Transverse colon (tissue), 4 donors: ENCODE results near the gene HS1BP3. TPM values are rescaled to one million over a fixed set of nuclear protein-coding genes. Genes with fewer than 3 reads are reported as not detected.
A peak's percentile ranks its signal among the peaks of the same experiment; 100 is the strongest.

Experiments used
- DNase-seq: peaks from one replicate; pipeline ENCODE4 v3.0.0-alpha.2; 2019
- H3K27ac ChIP-seq, 4 donors: fragments of 200-600 bp; sonication (generic); 2 replicates each; pipeline ENCODE4 v1.5.1; 2016 to 2018; ENCODE audit warnings: inconsistent platforms in 4 of 4
- H3K27me3 ChIP-seq: fragments of 200-600 bp; sonication (generic); 2 replicates; pipeline ENCODE4 v1.5.1; 2017; ENCODE audit warnings: inconsistent platforms
- H3K36me3 ChIP-seq, 4 donors: fragments of 200-600 bp; sonication (generic); 2 replicates each; pipeline ENCODE4 v1.5.1; 2017 to 2019; ENCODE audit warnings: inconsistent platforms in 4 of 4
- H3K4me1 ChIP-seq, 4 donors: fragments of 200-600 bp; sonication (generic); 2 replicates each; pipeline ENCODE4 v1.5.1; 2017 to 2020; ENCODE audit warnings: inconsistent platforms in 4 of 4
- H3K4me3 ChIP-seq, 4 donors: fragments of 200-600 bp; sonication (generic); 1 replicate in 1 of 4; 2 replicates in 3 of 4; pipeline versions ENCODE4 v1.5.1 to v1.6.1; 2017 to 2019; ENCODE audit warnings: inconsistent platforms in 4 of 4
- H3K9me3 ChIP-seq, 2 donors: fragments of 200-600 bp; sonication (generic); 2 replicates each; pipeline ENCODE4 v1.5.1; 2017 to 2019; ENCODE audit warnings: inconsistent platforms in 2 of 2
- EP300 ChIP-seq: sonication (generic); formaldehyde crosslinking; IDR thresholded peaks from one replicate; pipeline ENCODE4 v1.6.1; 2017; ENCODE audit warnings: antibody characterized with exemption, low read depth
- POLR2A ChIP-seq: fragments of 450-650 bp; IDR thresholded peaks from one replicate; pipeline ENCODE4 v1.6.1; 2016; ENCODE audit warnings: antibody characterized with exemption, mild to moderate bottlenecking, moderate library complexity
- POLR2AphosphoS5 ChIP-seq, 3 donors: sonication (generic); formaldehyde crosslinking; IDR thresholded peaks; one replicate each; pipeline ENCODE4 v1.6.1; 2016; ENCODE audit warnings: antibody characterized with exemption in 3 of 3
- WGBS, 2 donors: methylation state at CpG; one replicate each; pipeline ENCODE4 v1.1.5; 2018; ENCODE audit warnings: low coverage in 1 of 2; 5-methylcytosine and 5-hydroxymethylcytosine counted together
- in situ Hi-C, 4 donors: fragments of 200-750 bp; cut with MboI; loops; one replicate each; pipeline versions ENCODE4 v1.15.0 to v1.15.1; 2017; ENCODE audit warnings: low sequenced_read_pairs in 3 of 4, low pct_ligation_motif_present in 1 of 4, low pct_unique_long_range_greater_than_20kb in 1 of 4
- intact Hi-C: fragments of 100-400 bp; cut with DNase I; formaldehyde crosslinking; loops from one replicate; pipeline ENCODE4 v1.15.1; 2023; ENCODE audit warnings: low total_unique reads
- total RNA-seq, 4 donors: library from RNA; depleted of rRNA; stranded (reverse); fragments of >200 nt; gene quantifications; one replicate each; pipeline ENCODE4 v1.1.0, GENCODE V29; 2016
- TF ChIP-seq, protein P1 (sequence below), 5 experiments: fragments of 200-600 bp in 3 of 5; fragments of 450-650 bp in 2 of 5; sonication (generic) in 3 of 5; IDR thresholded peaks; 1 replicate in 2 of 5; 2 replicates in 3 of 5; pipeline ENCODE4 v1.5.1; 2016 to 2017; ENCODE audit warnings: antibody characterized with exemption in 5 of 5, inconsistent platforms in 3 of 5, mild to moderate bottlenecking in 2 of 5, moderate library complexity in 1 of 5

Gene HS1BP3
- total RNA-seq, 4 donors from 2014 or later: 29.5 to 44.2 (median 33.1) TPM

DNA sequence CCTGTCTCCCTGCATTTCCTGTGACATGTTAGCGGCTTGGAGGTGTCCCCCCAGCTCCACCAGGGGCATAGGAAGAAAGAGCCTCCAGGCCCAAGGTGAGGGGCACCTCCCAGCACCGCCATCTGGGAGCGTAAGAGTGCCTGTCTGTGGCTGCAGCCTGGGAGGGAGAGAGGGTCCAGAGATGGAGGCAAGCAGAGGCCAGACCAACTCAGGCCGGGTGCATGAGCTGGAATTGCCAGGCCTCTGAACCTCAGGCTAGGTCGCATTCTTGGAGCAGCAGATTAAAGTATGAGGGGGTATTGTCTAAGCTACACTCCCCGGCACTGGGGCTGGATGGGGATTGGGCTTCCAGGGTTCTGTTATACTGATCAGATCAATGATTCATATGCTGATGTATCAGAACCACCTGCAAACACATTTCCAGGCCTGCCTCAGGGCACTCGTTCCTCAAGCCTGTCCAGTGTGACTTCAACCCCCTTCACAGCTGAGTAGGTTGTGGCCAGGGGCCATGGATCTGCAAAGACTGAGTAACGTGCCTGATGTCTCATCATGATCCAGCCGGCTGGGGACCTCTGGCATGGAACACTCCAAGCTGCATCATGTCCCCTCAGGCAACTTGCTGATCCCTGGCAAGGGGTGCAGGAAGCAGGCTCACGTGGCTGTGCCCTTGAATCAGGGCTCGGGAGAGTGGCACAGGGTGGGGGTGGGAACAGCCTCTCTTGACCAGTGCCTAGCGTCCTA, 73.2 kb downstream of the HS1BP3 start:
- Histone ChIP-seq H3K9me3 (no peaks in the 10 kb centered on the region), H3K36me3 (no peaks in the 10 kb centered on the region), H3K27me3 (no peaks in the 10 kb centered on the region), H3K4me1 (peaks cover 23 to 38% (median 27%) of the 10 kb centered on the region in 4 donors), H3K4me3 (no peak overlapping the region), H3K27ac (peak overlapping the region in 1 of 4 donors; percentile 75)
- DNase-seq: no peak
- in situ Hi-C loops: no loop called here
- 87% methylated on average over 11 of the region's 12 CpGs; no CpG with 5 or more reads in 1 of the 2 donors for WGBS, 2 donors
- TF ChIP-seq POLR2A (no peak), EP300 (no peak), POLR2AphosphoS5 (IDR thresholded peaks at IDR 0.05) (no peak)
- TF ChIP-seq, protein P1, sequence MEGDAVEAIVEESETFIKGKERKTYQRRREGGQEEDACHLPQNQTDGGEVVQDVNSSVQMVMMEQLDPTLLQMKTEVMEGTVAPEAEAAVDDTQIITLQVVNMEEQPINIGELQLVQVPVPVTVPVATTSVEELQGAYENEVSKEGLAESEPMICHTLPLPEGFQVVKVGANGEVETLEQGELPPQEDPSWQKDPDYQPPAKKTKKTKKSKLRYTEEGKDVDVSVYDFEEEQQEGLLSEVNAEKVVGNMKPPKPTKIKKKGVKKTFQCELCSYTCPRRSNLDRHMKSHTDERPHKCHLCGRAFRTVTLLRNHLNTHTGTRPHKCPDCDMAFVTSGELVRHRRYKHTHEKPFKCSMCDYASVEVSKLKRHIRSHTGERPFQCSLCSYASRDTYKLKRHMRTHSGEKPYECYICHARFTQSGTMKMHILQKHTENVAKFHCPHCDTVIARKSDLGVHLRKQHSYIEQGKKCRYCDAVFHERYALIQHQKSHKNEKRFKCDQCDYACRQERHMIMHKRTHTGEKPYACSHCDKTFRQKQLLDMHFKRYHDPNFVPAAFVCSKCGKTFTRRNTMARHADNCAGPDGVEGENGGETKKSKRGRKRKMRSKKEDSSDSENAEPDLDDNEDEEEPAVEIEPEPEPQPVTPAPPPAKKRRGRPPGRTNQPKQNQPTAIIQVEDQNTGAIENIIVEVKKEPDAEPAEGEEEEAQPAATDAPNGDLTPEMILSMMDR (IDR thresholded peaks at IDR 0.05): no peak
- intact Hi-C loops: no loop called here

DNA sequence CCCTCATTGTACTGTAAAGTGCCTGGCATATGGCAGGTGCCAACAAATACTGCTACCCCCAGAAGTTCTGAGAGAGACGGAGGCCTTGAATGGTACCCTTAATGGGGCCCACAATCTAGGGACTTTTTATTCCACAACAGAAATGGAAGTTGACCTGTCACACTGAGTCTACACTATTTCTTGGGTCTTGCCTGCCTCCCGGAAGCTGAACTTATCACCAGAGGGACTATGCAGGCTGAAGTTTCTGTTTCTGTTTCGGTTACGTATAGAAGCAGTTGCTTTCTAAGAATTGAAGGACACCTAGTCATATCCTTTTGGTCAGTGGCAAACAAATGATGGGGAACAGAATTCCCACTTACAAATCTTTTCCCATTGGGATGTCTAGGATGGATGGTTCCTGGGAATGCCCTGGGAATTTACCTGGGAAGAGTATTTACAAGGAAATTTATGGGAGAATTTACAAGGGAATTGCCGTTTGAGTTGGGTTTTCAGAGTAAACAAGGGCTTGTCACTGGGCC, 74.2 kb downstream of the HS1BP3 start:
- in situ Hi-C loops (no loop called here), intact Hi-C loops (no loop called here)
- no peak for TF ChIP-seq EP300
- no peak for TF ChIP-seq POLR2AphosphoS5 (IDR thresholded peaks at IDR 0.05)
- no peak for TF ChIP-seq POLR2A
- TF ChIP-seq, protein P1 (IDR thresholded peaks at IDR 0.05): no peak
- Histone ChIP-seq H3K4me3 (no peak overlapping the region), H3K36me3 (no peaks in the 10 kb centered on the region), H3K9me3 (no peaks in the 10 kb centered on the region), H3K27ac (peak overlapping the region; percentile 9 to 50 (median 38)), H3K4me1 (peaks cover 23 to 38% (median 27%) of the 10 kb centered on the region in 4 donors), H3K27me3 (no peaks in the 10 kb centered on the region)
- DNase-seq: no peak
- WGBS, 2 donors: 39% methylated on average over 5 of the region's 5 CpGs; no CpG with 5 or more reads in 1 of the 2 donors

DNA sequence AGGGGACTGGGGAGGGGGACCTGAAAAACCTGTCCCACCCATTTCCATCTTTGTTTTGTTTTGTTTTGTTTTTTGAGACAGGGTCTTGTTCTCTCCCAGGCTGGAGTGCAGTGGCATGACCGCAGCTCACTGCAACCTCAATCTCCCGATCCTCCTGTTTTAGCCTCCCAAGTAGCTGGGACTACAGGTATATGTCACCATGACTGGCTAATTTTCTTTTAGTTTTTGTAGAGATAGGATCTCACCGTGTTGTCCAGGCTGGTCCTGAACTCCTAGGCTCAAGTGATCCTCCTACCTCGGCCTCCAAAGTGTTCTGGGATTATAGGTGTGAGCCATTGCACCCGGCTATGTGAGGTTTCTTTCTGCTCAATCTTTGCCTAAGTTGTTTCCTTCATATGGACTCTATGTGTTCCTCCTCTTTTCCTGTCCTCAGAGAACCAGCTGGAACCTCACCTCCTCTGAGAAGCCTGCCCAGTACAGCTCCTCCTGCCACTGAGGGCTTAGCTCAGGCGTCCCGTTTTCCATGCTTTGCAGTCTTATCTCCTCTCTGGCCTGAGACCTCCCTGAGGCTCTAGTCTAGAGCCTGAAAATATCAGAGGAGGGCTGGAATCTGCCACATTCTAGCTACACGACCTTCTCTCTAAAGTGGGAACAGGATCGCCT, 74.8 kb downstream of the HS1BP3 start:
- 89 to 92% methylated on average over 3 to 9 of the region's 9 CpGs for WGBS, 2 donors
- H3K27ac ChIP-seq: peak overlapping the region; percentile 9 to 50 (median 38)
- no peak overlapping the region for H3K4me3 ChIP-seq
- intact Hi-C loops: no loop called here
- in situ Hi-C loops: no loop called here
- no peaks in the 10 kb centered on the region for H3K36me3 ChIP-seq
- no peaks in the 10 kb centered on the region for H3K27me3 ChIP-seq
- H3K4me1 ChIP-seq: peaks cover 23 to 38% (median 27%) of the 10 kb centered on the region in 4 donors
- no peaks in the 10 kb centered on the region for H3K9me3 ChIP-seq
- no peak for DNase-seq
- no peak for TF ChIP-seq EP300
- TF ChIP-seq, protein P1 (IDR thresholded peaks at IDR 0.05): no peak
- no peak for TF ChIP-seq POLR2A
- TF ChIP-seq POLR2AphosphoS5 (IDR thresholded peaks at IDR 0.05): no peak

DNA sequence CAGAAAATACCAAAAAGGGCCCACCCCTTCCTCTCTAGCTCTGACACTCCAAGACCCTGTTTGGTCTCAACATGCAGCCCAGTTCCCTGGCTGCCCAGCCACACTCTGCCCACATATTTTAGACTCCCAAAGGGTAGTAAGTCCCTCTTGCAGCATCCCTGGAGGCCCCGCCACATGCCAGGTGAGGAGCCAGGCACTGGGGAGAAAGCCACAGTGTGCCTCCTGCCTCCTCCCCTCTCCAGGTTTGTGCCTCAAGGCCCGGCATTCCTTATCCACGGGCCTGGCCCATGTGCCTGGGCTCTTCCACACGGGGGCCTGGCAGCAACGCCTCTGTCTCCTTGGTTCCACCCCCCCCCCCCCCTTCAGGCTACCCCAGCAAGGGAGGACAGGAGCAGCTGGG, 75.5 kb downstream of the HS1BP3 start:
- in situ Hi-C loops (no loop called here), intact Hi-C loops (no loop called here)
- no peak overlapping the region for H3K4me3 ChIP-seq
- TF ChIP-seq POLR2A: no peak
- TF ChIP-seq, protein P1 (IDR thresholded peaks at IDR 0.05): no peak
- TF ChIP-seq EP300: no peak
- TF ChIP-seq POLR2AphosphoS5 (IDR thresholded peaks at IDR 0.05): no peak
- peak overlapping the region in 2 of 4 donors; percentile 11 to 69 for H3K27ac ChIP-seq
- no peaks in the 10 kb centered on the region for H3K36me3 ChIP-seq
- WGBS, 2 donors: 83% methylated on average over 5 of the region's 5 CpGs; no CpG with 5 or more reads in 1 of the 2 donors
- H3K9me3 ChIP-seq: no peaks in the 10 kb centered on the region
- peaks cover 23 to 38% (median 27%) of the 10 kb centered on the region in 4 donors for H3K4me1 ChIP-seq
- no peaks in the 10 kb centered on the region for H3K27me3 ChIP-seq
- DNase-seq: no peak
